ENCODE measurements around the gene PIAS1.
"Not testable (repeated sequence)": the region's sequence is repeated elsewhere in the genome, so short reads cannot be mapped to it uniquely, and the experiment has no call there.

Gene PIAS1

DNA sequence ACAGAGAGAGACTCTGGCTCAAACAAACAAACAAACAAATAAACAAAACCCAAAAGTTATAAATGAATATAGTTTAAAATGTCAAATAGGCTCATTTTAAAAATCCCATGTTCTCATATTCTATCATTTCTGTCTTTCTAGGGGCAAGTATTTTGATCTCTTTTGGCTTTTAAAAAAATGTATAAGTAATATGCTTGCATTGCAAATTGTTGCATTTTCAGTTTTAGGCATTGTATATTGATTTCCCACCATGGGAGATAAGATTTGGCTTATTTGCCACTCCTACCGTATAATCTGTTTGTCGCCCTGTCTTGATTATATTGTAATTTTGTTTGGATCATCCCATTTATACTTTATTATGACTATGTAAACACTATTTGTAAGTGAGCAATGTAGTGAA lies 70.6 kb downstream of the PIAS1 start:
- DNase-seq (ENCODE audit: low spot score): no peak

DNA sequence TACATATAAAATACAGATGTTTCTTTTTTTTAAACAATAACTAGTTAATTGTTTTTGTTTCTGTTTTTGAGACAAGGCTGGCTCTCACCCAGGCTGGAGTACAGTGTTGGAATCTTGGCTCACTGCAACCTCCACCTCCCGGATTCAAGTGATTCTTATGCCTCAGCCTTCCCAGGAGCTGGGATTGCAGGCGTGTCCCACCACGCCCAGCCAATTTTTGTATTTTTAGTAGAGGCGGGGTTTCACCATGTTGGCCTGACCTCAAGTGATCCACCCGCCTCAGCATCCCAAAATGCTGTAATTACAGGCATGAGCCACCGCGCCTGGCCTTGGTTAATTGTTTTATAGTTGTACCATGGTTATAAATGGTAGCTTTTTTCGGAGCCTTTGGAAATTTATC lies 72.3 kb downstream of the PIAS1 start:
- DNase-seq (ENCODE audit: low spot score): no peak

DNA sequence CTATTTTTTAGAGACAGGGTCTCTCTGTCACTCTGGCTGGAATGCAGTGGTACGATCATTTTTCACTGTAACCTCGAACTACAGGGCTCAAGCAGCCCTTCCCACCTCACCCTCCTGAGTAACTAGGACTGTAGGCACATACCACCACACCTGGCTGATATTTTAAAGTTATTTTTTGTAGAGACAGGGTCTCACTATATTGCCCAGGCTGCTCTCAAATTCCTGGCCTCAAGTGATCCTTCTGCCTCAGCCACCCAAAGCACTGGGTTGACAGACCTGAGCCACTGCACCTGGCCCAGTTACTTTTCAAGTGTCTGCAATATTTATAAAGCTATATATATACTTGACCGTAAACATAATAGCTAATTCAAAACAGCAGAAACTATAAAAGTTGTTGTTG lies 75.0 kb downstream of the PIAS1 start:
- no peak for DNase-seq (ENCODE audit: low spot score)

DNA sequence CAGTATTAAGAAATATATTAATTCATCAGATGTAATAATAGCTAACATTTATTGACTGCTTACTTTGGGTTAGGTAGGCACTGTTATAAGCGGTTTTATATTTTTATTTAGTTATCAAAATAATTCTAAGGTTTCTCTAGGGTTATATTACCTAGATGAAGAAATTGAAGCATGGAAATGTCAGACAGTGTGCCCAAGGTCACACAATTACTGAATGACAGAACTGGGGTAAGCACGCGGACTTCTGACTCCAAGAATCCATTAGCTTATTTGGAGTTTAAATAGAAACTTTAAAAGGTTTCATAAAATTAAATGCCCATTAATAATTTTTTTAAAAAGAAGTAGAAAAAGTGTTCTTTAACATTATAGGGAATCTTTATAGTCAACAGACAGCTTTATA lies 76.7 kb downstream of the PIAS1 start:
- no peak for DNase-seq (ENCODE audit: low spot score)

DNA sequence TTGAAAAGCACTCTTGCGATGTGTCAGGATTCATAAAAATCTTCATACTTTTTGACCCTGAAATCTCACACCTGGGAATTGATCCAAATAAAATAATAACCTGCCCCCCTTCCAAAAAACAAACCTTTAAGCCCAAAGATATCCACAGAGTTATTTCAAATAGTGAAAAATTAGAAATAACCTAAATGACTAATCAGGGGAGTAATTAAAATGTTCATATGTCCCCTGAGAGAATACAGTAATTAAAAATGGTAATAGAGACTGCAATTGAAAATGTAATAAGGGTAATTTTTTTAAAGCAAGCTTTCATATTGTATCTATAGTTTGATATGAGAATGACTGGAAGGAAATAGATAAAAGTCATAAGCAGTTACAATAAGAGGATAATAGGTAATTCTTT lies 83.0 kb downstream of the PIAS1 start:
- no peak for DNase-seq (ENCODE audit: low spot score)

DNA sequence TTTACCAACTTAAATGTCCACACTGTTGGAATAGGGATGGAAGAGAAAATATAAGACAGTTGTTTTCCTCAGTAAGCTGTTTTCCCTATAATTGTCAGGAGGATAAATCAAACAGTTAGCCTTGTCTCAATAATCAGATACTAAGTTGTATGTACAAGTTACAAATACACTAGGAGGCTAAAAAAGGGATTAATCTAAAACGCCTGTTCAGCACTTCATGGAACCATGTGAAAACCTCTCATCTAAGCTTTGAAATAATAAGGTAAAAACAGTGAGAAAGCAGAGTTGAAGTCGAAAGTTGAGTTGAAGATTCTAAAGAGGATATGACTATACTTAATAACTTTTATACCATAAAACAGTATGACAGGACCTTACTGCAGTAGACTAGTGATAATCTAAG lies 89.0 kb downstream of the PIAS1 start:
- no peak for DNase-seq (ENCODE audit: low spot score)

DNA sequence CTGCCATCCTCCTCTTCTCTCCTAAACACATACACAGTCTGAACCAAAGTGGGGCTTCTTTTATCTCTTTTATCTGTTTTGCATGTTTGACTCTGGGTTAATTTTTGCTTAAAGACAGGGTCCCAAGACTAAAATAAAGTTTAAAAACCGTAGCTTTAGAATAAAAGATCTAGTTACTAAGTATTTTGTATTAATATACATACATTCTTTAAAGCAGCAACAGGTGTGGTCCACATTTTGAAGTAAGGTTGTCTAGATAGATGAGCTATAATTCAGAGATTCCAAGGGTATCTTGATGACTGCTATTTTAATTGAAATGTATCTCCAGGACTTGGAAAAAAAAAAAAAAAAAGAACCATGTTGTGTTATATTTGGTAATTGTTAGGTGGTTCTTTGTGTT lies 89.7 kb downstream of the PIAS1 start:
- no peak for DNase-seq (ENCODE audit: low spot score)

DNA sequence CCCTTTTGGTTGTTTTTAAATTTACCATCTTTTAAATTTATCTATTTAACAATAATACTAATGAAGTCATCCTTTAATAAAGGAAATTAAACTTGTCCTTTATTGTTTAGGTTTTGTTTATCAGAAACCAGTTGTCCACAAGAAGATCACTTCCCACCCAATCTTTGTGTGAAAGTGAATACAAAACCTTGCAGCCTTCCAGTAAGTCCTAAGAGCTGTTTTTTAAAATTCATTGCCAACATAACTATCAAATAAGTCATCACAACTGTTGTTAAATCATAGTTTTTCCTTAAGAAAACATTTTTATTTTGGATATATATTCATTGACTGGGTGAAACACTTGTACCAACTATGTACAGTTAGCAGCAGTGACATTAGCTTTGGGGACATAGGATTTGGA lies 91.6 kb downstream of the PIAS1 start:
- no peak for DNase-seq (ENCODE audit: low spot score)

DNA sequence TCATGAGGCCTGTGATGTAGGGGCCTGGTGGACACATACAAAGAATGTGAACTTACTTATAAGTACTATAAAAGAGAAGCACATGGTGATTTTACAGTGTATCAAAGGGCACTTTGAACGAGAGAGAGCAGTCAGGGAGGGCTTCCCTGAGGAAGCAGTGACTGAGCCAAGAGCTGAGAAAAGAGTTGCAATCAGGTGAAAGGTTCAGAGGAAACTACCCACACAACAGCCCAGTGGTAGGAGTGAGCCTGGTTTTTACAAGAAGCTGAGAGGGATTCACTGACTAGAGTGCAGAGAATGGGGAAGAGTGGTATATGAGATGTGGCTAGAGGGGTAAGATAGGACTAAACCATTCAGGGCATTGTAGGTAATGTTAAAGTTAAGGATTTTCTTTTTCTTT lies 93.9 kb downstream of the PIAS1 start:
- DNase-seq (ENCODE audit: low spot score): no peak

DNA sequence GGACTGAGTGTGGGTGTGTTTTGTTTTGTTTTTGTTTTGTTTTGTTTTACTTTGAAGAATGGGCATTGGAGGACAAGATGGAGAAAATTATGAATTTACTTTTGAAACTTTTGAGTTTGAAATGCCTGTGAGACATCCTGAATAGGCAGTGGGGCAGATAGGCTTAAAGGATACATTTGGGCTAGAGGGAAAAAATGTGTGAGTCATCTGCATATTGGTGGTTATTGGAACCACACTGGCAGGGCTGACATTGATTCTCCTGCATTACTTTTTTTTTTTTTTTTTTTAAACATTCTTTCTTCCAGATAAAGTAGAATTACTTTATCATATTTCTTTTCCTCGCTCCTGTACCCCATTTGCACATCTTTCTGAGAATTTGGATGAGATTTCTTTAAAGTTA lies 94.9 kb downstream of the PIAS1 start:
- no peak for DNase-seq (ENCODE audit: low spot score)

DNA sequence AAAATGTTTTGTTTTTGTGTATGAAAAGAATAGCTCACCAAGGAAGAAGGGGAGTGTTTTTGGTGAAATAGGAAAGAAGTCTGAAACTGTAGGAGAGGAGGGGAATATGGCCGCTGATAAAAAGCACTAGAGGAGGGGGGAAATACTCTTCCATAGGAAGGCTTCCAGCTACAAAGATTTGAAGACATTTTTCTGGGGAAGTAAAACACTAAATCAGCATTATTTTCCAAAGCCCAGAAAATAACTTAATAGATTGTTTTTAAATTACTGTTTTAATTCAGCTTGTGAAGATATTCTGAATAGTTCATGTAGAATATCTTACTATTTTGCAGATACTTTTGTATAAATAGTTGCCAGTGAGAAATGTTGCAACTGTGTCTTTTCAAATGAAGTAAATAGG lies 96.1 kb downstream of the PIAS1 start:
- DNase-seq (ENCODE audit: low spot score): no peak

DNA sequence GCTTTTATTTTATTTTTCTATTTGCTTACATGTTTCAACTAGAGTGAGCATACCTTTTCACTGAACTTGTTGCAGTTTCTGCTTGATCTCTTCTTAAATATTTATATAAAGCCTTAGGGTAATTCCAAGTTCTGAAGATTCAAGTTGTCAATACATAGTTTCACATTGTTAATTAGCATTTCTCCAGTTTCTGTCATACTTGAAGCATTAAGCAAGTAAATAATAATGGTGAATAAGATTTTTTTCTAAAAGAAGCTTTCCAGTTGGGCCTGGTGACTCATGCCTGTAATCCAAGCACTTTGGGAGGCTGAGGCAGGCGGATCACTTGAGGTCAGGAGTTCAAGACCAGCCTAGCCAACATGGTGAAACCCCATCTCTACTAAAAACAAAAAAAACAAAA lies 97.2 kb downstream of the PIAS1 start:
- DNase-seq (ENCODE audit: low spot score): no peak

DNA sequence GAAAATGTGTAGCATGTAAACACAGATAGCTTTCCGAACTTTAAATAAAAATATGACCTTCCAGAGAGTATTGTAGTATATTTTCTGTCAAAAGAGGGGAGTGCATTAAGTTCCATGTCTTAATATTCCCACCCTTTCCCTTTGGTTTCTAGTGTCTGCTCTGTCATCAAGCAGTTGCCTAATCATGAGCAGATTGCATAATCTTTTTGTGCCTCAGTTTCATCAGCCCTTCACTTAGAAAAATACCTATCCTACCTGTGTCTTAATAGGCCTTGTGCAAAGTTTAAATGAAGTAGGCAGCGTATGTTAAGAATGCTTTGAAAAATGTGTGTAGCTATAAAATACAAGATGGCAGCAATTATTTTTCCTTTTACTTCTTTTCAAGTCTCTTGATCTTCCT lies 98.2 kb downstream of the PIAS1 start:
- DNase-seq (ENCODE audit: low spot score): no peak

DNA sequence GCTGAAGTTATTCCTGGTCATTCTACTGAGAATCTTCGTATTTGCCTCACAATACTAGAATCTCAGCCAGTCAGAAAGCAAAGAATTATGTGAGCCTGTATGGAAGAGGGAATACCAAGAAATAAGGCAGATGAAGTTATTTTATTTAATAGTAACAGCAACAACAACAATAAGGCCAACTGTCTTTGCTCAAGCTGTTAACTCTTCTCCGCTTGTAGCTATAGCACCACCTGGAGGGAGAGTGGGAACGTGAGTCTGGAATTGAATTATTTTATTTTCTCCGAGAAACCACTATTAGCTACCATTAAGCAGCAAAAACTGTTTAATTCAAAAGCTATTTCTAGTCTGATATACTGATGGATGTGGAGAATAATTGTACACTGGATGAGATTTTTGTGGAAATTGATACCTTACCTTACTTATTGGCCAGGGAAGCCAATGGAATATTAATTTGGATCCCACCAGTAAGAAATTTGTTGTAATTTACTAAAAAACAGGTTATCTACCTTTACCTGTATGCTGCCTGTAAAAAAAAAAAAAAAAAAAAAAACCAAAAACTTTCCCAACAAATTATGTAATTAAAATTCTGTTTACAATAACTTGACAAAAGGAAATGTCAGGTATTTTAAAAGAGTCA lies 100.9 kb downstream of the PIAS1 start:
- peak; percentile 57 for DNase-seq (ENCODE audit: low spot score)

DNA sequence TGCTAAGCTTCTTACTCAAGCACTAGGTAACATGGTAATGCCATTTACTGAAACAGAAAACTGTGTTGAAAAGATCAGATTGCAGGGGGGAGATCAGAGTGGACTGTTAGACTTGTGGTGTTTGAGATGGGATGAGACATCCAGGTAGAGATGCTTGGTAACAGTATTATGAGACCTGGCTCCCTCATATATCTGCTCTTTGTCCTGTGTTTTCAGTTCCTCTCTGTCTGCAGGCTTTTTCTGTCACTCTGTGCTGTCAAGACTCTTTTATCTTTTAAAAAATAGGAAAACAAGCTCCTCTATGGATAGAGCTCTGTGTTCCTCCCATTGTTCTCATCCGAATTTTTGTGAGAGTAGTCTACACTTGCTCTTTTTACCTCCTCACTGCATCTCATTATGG lies 103.0 kb downstream of the PIAS1 start:
- DNase-seq (ENCODE audit: low spot score): no peak

DNA sequence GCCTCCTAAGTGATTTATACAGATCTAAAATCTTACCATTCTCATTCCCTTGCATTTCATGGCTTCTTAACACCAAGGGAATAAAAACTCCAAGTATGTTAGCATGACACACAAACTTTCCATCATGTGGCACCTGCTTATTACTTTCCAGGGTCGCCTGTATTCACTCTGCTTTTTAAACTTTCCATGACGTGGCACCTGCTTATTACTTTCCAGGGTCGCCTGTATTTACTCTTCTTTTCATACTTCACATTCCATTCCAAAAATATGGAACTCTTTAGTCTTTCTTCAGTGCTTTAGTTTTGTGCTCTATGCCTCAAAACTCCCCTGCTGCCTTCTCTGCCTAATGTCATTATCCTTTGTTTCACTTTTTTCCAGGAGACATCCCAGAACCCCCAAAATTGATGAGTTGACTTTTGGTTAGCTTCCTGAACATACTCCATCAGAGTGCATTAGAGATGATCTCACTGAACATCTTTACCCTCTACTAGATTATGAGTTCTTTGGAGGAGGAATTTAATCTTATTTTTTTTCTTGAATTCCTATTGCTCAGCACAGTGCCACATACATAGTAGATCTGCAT lies 104.0 kb downstream of the PIAS1 start:
- DNase-seq (ENCODE audit: low spot score): no peak

DNA sequence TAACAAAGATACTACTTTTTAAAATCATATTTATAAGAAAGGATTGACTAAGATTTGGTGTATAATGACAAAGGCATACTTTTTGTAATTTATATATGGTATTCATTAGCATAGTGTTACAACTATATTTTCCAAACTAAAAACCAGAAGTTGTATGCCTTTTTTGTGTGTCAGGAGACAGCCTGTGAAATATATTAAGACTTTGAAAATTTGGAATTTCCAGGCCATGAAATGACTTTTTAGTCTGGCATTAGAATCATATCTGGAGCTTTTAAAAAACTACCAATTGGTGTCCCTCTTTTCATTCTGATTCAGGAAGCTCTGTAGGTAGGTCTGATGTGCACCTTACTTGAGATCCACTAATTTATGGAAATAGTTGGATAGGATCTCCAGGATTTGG lies 109.1 kb downstream of the PIAS1 start:
- no peak for DNase-seq (ENCODE audit: low spot score)

DNA sequence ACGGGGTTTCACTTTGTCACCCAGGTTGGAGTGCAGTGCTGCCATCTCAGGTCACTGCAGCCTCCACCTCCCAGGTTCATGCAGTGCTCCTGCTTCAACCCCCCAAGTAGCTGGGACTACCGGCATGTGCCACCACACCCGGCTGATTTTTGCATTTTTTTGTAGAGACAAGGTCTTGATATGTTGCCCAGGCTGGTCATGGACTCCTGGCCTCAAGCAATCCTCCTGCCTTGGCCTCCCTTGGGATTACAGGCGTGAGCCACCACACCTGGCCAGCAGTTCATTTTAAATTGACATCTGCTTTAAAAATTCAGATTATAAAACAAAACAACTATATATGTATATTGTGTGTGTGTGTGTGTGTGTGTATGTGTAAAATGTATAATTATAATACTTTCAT lies 112.7 kb downstream of the PIAS1 start:
- DNase-seq (ENCODE audit: low spot score): no peak

DNA sequence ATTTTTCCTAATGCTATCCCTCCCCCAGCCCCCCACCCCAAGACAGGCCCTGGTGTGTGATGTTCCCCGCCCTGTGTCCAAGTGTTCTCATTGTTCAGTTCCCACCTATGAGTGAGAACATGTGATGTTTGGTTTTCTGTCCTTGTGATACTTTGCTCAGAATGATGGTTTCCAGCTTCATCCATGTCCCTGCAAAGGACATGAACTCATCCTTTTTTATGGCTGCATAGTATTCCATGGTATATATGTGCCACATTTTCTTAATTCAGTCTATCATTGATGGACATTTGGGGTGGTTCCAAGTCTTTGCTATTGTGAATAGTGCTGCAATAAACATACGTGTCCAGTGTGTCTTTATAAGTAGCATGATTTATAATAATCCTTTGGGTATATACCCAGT lies 117.9 kb downstream of the PIAS1 start:
- not testable (repeated sequence) for DNase-seq (ENCODE audit: low spot score)

DNA sequence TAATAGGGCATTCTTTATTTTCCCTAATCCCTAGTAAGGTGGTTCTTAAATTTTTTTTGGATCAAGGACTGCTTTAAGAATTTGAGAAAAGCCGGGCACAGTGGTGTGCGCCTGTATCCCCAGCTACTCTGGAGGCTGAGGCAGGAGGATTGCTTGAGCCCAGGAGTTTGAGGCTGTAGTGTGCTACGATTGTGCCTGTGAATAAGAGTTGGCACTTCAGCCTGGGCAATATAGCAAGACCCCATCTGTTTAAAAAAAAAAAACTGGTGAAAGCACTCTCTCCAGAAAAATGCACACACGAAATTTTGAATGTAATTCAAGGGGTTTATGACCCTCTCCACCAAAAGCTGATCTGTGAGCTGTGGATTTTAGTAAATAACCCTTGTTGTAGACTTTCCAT lies 119.0 kb downstream of the PIAS1 start:
- DNase-seq (ENCODE audit: low spot score): no peak

DNA sequence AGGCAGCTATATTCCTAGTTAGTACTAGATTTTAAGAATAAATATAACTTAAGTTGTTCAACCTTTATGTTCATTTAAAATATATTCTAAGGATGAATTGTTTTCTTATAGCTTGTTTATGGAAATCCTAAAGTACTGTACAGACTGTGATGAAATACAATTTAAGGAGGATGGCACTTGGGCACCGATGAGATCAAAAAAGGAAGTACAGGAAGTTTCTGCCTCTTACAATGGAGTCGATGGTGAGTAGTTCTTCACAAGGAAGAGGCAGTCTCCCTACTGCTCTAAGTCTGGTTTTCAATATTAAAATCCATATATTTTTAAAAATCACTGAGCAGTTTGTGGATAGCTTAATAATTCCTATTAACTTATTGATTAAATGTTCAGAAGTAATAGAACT lies 121.4 kb downstream of the PIAS1 start:
- no peak for DNase-seq (ENCODE audit: low spot score)

DNA sequence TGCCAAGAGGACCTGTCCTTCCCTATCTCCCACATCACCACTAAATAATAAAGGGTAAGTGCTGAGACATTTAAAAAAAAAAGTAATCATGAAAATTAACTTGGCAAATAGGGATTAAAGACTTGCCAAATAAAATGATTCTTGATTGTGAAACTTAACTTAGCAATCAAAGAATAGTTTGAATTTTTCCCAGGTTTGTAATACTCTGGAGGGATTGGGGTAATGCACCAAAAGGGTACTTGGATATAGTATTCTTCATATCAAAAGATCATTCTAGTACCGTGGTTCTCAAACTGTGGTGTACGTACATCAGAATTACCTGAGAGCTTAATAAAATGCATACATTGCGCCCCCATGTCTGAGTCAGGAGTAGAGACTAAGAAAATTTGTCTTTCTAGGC lies 122.5 kb downstream of the PIAS1 start:
- DNase-seq (ENCODE audit: low spot score): no peak

DNA sequence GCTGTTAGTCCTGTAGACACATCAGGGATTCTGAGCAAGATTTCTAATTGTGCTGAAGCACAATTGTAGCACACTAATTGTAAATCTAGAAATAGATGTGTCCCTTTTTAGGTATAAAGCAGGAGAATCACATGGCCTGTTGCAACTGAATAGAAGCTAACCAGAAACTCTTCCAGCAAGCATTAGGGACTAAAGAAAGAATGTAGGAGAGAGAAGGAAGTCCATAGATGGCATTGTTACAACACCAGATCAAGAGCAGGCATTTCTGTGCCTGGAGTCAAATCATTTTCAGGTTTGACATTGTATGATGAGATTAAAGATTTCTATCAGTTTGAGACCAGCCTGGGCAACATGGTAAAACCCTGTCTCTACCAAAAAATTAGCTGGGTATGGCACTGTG lies 123.6 kb downstream of the PIAS1 start:
- no peak for DNase-seq (ENCODE audit: low spot score)

DNA sequence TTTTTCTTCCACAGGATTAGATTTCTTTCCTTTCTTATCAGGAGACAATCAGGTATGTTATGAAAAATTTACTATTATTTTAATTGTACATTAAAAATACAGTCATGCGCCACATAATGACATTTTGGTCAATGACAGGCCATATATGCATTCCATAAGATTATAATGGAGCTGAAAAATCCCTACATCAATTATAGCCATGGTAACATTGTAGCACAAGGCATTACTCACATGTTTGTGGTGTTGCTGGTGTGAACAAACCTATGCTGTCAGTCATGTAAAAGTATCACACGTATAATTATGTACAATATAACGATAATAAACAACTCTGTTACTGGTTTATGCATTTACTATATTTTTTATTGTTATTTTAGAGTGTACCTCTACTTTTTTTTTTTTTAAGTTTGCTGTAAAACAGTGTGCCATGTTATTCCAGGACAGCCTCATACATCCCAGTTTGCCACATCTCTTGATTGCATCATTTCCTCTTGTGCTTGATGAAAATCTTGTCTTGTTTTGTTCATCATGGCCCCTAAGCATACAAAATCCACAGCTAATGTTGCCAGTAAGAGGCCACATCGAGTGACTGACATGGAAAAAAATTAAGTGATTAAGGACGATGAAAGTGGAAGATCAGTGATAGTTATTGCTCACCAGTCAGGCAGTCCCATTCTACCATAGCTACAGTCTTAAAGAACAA lies 129.7 kb downstream of the PIAS1 start:
- DNase-seq (ENCODE audit: low spot score): no peak
